Measurements from ENCODE around the gene FANCD2OS.
"Not testable (repeated sequence)": the region's sequence is repeated elsewhere in the genome, so short reads cannot be mapped to it uniquely, and the experiment has no call there.

FANCD2OS gene

GRCh38 chr3:10108091-10108490 is at the start of gene FANCD2OS:
TSS of gene FANCD2OS (minus strand) at chr3:10108255. CDS start at chr3:10104774, 3,481 bp downstream.
- DNase-seq = no peak

DNA sequence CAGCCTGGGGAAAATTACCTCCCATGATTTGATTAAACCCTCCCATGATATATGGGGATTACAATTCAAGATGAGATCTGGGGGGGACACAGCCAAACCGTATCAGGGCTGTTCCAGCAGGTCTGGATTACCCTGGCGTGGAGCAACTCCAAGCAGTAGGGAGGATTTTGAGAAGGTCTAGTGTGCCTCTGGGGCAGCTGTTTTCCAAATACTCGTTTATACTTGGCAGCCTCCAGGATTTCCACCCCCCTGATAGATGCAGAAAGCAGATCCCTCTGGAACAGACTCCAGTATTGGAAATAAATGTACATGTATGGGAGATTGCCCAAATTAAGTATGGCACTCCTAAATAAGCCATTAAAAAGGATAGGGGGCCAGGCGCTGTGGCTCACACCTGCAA is 49.0 kb upstream of the FANCD2OS start:
- no peak for DNase-seq

DNA sequence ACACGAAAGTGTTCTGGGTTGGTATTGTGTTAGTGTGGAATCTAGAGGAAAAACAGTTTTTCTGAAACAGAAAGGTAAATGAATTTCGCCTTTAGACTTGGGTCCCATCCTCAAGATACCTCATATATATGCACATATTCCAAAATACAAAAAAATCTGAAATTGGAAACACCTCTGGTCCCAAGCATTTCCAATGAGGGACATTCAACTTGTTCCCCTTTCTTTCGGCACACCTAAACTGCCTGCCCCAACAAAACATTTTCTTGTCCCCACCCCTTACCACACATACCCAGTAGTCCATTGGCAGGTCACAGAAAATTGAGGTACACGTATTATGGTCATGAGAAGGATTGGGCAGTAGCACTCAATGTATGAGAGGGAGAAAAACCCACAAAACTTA is 47.6 kb upstream of the FANCD2OS start:
- no peak for DNase-seq

DNA sequence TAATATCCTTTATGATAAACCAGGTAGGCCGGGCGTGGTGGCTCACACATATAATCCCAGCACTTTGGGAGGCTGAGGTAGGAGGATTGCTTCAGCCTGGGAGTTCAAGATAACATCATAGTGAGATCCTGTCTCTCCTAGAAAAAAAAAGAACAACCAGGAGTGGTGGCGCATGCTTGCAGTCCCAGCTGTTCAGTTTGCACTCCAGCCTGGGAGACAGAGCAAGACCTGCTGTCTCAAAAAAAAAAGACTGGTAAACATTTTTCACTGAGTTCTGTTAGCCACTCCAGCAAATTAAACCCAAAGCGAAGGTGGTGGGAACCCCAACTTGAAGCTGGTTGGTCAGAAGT is 47.0 kb upstream of the FANCD2OS start:
- no peak for DNase-seq

DNA sequence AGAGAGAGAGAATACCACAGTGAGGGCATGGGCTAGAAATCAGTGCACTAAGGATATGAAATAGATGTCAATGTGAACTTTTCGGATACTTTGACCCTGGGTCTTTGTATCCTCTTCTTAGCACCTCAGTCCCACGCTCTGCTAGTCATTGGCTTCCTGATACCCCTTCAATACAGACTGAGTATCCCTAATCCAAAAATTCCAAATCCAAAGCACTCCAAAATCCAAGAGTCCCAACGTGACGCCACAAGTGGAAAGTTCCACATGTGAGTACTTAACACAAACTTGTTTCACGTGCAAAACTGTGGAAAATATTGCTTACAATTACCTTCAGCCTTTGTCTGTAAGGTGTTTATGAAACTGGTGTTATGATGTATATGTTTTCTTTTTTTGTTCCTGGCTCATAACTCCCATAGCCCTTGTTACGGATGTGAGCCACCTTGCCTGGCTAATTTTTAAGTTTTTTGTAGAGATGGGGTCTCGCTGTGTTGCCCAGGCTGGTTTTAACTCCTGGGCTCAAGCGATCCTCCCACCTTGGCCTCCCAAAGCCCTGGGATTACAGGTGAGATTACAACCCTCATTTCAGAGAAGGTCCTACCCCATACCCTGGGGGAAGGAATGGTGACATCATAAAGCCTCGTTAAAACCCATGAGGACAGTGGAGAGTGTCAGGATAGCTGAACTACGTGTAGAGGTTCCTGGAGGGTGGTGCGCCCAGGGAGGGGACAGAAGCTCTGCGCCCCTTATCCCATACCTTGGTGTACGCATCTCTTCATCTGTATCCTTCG is 46.5 kb upstream of the FANCD2OS start:
- DNase-seq = no peak

GRCh38 chr3:10150987-10151386 is 42.9 kb upstream of the FANCD2OS start:
- DNase-seq = no peak

DNA sequence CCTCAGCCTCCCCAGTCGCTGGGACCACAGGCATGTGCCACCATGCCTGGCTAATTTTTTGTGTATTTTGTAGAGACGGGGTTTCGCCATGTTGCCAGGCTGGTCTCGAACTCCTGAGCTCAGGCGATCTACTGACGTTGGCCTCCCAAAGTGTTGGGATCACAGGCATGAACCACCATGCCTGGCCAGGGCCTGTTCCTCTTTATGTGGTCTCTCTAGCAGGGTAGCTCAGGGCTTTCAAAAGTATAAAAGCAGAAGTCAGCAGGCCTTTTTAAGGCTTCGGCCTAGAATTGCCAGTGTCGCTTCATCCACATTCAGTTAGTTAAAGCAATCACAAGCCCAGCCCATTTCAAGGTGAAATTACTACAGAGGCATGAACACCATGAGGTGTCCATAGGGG is 41.2 kb upstream of the FANCD2OS start:
- no peak for DNase-seq

GRCh38 chr3:10145685-10146084 is 37.6 kb upstream of the FANCD2OS start:
- DNase-seq = no peak

- DNase-seq = peak in 3 of 6 experiments; percentile 11 to 36 (median 31)
Measured at GRCh38 chr3:10142707-10143560, 34.9 kb upstream of the FANCD2OS start.

DNA sequence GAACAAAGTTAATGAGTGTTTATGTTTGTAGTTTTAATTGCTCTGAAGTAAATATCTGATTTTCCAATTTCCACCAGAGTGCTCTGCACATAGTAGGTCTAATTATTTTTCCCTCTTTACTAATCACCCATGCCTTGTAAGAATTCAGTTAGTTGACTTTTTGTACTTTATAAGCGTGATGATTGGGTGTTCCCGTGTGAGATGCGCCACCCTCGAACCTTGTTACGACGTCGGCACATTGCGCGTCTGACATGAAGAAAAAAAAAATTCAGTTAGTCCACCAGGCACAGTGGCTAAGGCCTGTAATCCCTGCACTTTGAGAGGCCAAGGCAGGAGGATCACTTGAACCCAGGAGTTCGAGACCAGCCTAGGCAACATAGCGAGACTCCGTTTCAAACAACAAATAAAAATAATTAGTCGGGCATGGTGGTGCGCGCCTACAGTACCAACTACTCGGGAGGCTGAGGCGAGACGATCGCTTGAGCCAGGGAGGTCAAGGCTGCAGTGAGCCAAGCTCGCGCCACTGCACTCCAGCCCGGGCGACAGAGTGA is 33.0 kb upstream of the FANCD2OS start:
- DNase-seq = no peak

DNA sequence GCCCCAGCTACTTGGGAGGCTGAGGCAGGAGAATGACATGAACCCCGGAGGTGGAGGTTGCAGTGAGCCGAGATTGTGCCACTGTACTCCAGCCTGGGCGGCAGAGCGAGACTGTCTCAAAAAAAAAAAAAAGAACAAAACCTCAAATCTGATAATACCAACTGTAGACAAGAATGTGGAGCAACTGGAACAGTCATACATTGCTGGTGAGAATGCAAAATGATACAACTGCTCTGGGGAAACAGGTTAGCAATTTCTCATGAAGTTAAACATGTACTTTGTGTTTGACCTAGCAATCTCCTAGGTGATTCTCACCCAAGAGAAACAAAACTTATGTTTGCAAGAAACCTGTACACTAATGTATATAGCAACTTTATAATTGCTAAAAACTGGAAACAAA is 29.1 kb upstream of the FANCD2OS start:
- no peak for DNase-seq

GRCh38 chr3:10136426-10137005 is 28.5 kb upstream of the FANCD2OS start:
- DNase-seq = no peak

DNA sequence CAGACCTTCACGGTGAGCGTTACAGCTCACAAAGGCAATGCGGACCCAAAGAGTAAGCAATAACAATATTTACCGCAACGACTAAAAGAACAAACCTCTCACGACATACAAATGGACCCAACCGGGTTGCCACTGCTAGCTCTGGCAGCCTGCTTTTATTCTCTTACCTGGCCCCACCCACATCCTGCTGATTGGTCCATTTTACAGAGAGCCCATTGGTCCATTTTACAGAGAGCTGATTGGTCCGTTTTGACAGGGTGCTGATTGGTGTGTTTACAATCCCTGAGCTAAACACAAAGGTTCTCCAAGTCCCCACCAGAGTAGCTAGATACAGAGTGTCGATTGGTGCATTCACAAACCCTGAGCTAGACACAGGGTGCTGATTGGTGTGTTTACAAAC is 27.8 kb upstream of the FANCD2OS start:
- DNase-seq = not testable (repeated sequence)

- no peak for DNase-seq
Measured at GRCh38 chr3:10122724-10123123, 14.7 kb upstream of the FANCD2OS start.

- no peak for DNase-seq
Measured at GRCh38 chr3:10121064-10121463, 13.0 kb upstream of the FANCD2OS start.

DNA sequence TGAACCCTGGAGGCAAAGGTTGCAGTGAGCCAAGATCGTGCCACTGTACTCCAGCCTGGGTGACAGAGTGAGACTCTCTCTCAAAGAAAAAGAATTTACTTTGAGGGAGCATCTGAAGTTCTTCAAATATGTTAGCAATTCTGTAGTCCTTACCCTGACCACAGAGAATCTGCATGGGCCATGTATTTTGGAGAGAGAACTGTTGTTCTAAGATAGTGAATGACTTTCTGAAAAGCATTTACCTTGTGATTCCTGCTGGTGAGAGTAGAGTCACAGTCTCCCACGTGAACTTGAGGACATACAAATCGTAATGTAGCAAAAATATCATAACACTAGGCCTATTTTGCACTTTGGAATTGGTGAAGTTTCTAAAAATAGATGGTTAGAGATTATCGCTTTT is 11.3 kb upstream of the FANCD2OS start:
- DNase-seq = no peak

DNA sequence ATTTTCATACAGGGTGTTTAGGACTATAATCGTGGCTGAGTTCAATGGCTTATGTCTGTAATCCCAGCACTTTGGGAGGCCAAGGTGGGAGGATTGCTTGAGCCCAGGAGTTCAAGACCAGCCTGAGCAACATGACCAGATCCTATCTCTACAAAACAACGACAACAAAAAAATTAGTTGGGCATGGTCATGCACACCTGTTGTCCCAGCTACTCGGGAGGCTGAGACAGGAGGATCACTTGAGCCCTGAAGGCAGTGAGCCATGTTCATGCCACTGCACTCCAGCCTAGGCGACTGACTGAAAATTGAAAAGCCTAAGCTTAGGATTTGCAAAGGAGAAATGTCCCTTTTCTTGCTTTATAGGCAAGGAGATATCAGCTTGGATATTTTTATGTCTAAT is 8.9 kb upstream of the FANCD2OS start:
- DNase-seq = no peak

GRCh38 chr3:10116138-10116460 is 8.0 kb upstream of the FANCD2OS start:
- DNase-seq = no peak

DNA sequence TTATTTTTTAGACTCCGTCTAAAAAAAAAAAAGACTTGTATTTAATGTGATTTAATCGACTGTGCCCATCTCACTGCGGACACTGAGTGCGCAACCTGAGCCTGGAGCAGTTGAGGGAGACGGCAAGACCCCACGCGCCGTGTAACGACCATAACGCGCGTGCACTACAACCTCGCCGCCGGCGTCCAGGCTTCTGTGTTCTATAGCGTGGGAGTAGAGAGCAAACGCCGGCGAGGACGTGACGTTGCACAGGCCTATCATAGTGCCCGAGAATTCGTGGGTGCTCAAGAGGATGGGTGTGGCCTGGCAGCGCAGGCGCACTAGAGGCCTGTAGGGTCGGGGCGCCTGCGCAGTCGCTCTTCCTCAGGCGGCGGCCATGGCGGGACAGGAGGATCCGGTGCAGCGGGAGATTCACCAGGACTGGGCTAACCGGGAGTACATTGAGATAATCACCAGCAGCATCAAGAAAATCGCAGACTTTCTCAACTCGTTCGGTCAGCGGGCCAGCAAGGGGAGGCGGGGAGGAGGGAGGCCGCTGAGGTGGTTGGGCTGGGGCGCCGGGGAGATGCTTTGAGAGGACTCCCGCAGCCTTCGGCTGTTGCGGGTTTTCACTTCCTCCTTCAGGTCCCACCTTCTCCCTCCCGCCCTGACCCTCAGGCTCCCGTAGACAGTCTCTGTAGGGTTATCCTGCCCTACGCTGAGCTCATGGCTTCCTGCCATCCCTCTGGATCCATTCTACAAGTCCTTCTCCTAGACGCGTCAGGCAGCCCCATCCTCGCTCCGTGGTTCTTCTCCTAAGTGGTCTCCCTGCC is 7.5 kb upstream of the FANCD2OS start, which contains the start of gene BRK1:
BRK1 (plus strand) TSS at position 350 of the 812 bp plus-strand sequence; CDS start at position 377, 27 bp downstream.
- DNase-seq = peak; percentile 84 to 93 (median 92)

GRCh38 chr3:10106919-10107318 is 1.1 kb downstream of the FANCD2OS start:
- DNase-seq = no peak

GRCh38 chr3:10099041-10099440 is 9.0 kb downstream of the FANCD2OS start:
- DNase-seq = no peak

GRCh38 chr3:10093678-10094077 is 14.4 kb downstream of the FANCD2OS start:
- no peak for DNase-seq

GRCh38 chr3:10091387-10091786 is 16.7 kb downstream of the FANCD2OS start:
- not testable (repeated sequence) for DNase-seq
